HG03175 (cell line): Measurements from ENCODE around the gene SLC17A5.
"Not testable (repeated sequence)": the region's sequence is repeated elsewhere in the genome, so short reads cannot be mapped to it uniquely, and the experiment has no call there.

Experiments used
- ATAC-seq: cut with Tn5 transposase; IDR thresholded peaks from one replicate; pipeline ENCODE4 v1.9.1; 2021; ENCODE audit warnings: mild to moderate bottlenecking, moderate library complexity; ENCODE audit not compliant: unreplicated experiment

Gene SLC17A5

DNA sequence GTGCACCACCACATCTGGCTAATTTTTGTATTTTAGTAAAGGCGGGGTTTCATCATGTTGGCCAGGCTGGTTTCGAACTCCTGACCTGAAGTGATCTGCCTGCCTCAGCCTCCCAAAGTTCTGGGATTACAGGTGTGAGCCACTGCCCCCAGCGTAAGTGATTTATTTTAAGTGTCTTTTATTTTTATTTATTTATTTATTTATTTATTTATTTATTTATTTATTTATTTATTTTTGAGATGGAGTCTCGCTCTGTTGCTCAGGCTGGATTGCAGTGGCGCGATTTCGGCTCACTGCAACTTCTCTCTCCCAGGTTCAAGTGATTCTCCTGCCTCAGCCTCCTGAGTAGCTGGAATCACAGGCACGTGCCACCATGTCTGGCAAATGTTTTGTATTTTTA, 30.3 kb downstream of the SLC17A5 start:
- not testable (repeated sequence) for ATAC-seq

DNA sequence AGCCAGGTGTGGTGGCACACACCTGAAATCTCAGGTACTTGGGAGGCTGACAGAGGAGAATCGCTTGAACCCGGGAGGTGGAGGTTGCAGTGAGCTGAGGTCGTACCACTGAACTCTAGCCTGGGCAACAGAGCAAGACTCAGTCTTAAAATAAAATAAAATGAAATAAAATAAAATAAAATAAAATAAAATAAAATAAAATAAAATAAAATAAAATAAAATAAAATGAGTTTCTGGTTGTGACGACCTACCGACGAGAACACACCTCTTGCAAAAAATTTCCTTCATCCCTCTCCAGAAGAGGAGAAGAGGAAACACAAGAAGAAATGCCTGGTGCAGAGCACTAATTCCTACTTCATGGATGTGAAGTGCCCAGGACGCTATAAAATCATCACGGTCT, 35.7 kb downstream of the SLC17A5 start:
- not testable (repeated sequence) for ATAC-seq

- no peak for ATAC-seq
Measured at GRCh38 chr6:73614802-73615201, 39.0 kb downstream of the SLC17A5 start.

- no peak for ATAC-seq
Measured at GRCh38 chr6:73613806-73614536, 39.8 kb downstream of the SLC17A5 start.

- no peak for ATAC-seq
Measured at GRCh38 chr6:73612611-73613010, 41.2 kb downstream of the SLC17A5 start.

GRCh38 chr6:73610444-73611275, 43.1 kb downstream of the SLC17A5 start:
- ATAC-seq: no peak

- ATAC-seq: no peak
Measured at GRCh38 chr6:73608761-73609160, 45.0 kb downstream of the SLC17A5 start.

DNA sequence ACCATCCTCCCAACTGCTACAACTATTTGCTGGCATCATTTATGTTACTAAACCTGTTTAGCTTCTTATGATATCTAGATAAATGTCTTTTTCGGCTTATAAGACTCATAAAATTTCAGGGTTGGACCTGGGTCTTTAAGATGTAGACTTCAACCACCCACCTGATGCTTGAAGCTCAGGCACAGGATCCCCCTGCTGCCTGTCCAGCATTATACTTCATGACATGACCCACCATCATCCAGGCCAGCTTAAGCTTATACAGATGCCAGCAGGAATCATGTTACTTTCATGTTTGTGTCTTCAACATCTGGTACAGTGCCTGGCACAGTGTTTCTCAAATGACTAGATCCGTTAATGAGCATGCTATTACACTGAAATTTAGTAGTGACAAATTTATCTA, 47.4 kb downstream of the SLC17A5 start:
- ATAC-seq: no peak

DNA sequence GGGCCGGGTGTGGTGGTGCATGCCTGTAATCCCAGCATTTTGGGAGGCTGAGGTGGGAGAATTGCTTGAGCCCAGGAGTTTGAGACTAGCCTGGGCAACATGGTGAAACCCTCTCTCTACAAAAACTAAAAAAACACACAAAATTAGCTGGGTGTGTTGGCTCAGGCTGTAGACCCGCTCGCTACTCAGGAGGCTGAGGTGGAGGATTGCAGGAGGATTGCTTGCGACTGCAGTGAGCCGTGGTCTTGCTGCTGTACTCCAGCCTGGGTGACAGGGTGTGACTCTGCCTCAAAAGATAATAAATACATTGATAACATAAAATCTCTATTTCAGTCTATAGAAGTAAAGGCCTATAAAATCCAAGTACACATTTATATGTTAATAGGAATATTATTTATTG, 49.3 kb downstream of the SLC17A5 start:
- no peak for ATAC-seq

DNA sequence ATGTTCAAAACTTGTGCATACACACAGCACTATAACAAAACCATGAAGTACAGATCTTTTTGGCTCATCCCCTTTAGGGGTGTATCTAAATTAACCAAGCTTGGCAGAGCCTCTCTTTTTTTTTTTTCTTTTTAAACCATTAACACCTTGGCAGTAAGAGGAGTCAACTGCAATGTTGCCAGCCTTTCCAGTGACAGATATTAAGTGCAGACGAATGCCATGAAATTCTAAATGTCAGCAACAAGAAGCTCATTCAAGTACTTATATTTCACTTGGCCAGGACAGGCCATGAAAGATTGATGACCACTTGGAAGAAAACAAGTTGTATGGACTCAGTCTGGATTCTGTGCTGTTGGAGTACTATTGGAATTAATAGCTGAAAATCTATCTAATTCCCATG, 49.8 kb downstream of the SLC17A5 start:
- ATAC-seq: no peak

DNA sequence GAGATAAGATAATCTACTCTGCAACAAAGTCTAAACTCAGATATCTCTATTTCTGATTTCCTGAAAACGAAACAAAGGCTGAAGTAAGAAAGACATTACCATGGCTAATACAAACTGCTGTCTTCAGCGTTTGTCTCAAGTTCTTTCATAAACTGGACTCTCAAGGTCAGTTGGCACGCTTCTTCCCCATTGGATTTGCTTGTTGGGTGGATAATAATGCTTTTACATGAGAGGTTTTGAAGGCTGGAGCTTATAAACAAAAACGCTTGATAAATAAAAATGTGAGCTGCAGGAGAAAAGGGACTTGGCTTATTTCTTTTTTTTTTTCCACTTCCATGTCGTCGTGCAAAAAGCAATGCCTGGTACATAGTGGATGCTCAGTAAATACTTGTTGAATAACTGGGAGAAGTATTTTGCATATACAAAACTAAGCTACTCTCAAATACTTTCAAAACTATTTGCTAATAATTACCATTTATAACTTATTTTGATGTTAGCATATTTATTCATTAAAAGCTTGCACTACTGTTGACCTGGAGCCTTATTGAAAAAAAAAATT, 67.3 kb downstream of the SLC17A5 start:
- ATAC-seq: no peak

- ATAC-seq: peak; percentile 83
Measured at GRCh38 chr6:73585566-73586415, 68.0 kb downstream of the SLC17A5 start.

GRCh38 chr6:73581293-73581692, 72.5 kb downstream of the SLC17A5 start:
- ATAC-seq: no peak

GRCh38 chr6:73580247-73581149, 73.3 kb downstream of the SLC17A5 start:
- peak; percentile 81 for ATAC-seq

GRCh38 chr6:73579851-73580246, 73.9 kb downstream of the SLC17A5 start:
- ATAC-seq: peak; percentile 30

DNA sequence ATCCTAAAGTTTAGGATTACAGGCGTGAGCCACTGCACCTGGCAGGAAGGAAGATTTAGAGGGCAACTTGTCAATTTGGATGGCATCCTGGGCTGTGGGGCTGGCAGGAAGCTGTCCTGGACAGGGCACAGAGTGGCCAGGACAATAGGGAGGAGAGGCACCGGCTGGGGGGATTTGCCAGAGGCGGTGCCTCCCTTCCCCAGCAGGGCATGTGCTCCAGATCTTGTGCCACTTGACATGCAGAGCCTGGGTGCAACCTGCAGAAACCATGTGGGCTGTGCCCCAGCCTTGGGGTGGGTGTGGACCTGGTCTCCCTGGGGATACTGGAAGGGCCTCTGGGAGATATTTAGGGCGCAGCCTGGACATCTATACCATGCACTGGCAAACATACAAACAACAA, 74.4 kb downstream of the SLC17A5 start:
- ATAC-seq: no peak

- ATAC-seq: no peak
Measured at GRCh38 chr6:73577676-73578075, 76.1 kb downstream of the SLC17A5 start.

GRCh38 chr6:73572531-73572930, 81.3 kb downstream of the SLC17A5 start:
- not testable (repeated sequence) for ATAC-seq

- ATAC-seq: not testable (repeated sequence)
Measured at GRCh38 chr6:73571218-73572181, 82.3 kb downstream of the SLC17A5 start.
